Measurements from ENCODE around the gene CHRNA7.
"Not testable (repeated sequence)": the region's sequence is repeated elsewhere in the genome, so short reads cannot be mapped to it uniquely, and the experiment has no call there.

The CHRNA7 gene

DNA sequence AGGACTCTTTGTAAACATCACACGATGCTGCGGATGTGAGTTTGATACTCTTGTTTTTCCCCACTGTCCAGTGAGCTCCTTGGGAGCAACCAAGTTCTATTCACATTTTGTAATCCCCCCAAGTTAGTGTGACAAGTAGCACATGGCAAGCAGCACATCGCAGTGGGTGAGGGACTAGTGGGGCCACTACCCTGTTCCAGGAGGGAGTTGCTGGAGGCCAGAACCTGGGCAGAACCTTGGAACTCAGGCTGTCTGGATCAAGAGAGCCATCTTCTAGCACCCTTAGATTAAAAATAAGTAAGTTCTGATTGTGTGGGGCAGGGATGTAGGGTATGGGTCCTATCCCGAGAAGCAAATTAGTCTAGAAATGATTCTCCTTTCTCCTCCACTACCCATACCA is 91.7 kb downstream of the CHRNA7 start:
- no peak for DNase-seq

DNA sequence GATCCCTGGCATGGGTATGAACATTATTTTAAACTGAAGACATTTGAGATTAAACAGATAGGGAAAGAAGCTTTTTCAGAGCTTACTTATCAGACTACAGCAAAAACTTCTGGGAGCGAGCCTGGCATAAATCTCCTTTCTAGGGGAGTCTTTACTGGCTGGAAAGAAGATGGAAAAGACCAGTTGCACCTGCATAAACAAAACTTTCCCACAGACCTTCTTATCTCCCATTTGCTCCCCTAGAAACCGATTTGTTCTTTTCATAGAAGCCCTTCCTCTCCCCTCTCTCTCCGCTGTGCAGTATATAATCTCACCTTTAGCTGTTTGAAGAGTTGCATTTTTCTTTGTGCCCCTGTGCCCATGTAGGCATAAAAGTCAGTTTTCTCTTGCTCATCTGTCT is 93.2 kb downstream of the CHRNA7 start:
- DNase-seq: no peak

DNA sequence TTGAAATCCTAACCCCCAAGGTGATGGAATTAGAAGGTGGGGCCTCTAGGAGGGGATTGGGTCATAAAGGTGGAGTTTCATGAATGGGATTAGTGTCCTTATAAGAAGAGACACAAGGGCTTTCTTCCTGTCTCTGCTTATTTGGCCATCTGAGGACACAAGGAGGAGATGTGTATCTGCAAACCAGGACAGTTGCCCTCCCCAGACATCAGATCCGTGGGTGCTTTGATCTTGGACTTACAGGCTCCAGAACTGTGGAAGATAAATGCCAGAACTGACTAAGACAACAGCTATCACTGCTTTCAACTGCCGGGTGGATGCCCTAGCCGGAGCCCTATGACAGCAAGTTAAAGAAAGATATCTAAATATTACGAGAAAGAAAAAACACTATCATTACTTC is 94.4 kb downstream of the CHRNA7 start:
- DNase-seq: no peak

DNA sequence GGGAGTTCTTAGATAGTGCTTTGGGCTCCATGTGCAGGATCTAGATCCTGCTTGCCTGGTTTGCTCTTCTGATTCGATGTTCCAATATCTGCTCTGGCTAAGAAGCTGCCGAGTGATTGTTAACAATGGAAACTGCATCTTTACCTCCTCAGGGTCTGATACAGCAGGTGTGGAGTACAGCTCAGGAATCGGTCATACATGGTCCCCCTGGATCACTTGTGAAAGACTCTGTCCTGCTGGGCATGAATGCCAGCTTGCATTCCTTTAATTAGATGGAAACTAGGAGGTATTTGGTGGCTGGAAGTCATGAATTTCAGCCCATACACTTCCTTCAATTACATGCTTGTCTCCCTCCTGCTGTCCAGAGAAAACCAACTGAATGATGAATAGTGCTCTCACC is 95.3 kb downstream of the CHRNA7 start:
- DNase-seq: no peak

DNA sequence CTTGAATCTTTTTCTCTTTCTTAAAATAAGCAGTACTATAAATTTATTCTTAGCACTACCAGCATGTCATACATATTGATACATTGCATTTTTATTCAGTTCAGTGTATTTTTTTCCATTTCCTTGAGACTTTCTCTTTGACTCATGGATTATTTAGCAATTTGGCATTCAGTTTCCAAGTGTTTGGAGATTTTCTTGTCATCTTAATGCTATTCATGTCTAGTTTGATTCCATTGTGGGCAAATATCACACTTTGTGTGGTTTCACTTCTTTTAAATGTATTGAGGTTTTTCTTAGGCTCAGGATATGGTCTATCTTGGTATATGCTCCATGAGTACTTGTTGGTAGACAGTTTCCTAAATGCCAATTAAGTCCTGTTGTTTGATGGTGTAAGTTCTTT is 99.5 kb downstream of the CHRNA7 start:
- no peak for DNase-seq

DNA sequence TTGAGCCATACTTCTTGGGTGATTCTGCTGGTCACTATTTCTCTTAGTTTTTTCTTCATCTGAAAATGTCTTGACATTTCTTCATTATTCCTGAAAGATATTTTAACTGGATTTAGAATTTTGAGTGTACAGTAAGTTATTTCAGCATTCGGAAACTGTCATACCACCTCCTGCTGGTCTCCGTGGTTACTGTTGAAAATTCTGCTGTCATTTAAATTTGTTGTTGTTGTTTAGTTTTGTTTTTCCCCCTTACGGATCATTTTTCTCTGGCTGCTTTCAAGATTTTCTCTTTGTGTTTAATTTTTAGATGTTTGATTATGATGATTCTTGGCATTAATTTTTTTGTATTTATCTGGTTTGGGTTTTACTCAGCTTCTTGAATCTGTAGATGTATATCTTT is 100.5 kb downstream of the CHRNA7 start:
- DNase-seq: no peak

DNA sequence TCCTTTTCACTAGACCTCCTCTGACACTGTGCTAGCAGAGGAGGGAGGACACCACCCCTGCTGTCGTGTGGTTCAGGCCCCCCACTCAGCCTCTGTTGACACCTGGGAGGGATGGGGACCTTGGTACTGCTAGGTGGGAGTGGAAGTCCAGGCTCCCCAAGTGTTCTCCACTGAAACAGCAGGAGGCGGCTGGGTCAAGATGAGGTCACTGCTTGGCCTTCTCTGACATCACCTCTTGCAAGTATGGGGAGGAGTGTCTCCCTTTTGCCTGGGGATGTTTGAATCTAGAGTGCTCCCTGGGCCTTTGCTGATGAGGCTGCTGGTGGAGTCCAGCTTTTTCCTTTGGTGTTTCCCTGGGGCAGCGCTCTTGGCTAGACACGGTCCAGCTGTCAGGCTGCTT is 101.5 kb downstream of the CHRNA7 start:
- no peak for DNase-seq

DNA sequence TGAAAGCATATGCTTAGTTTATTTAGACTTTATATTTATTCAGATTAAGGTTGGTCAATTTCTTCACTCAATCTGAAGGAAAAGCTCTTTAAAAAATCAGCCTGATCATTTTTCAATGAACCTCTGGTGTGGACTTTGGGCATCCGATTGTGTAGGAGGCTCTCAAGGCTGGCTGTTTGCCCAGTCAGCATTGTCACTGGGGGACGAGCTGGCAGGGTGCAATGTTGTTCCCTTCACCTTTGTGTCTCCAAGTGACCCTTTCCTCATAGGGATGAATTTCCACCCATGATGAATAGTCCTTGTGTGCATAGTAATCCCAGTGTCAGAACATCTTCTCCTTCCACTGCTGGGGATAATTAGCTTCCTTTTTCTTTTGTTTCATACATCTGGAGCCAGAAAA is 102.5 kb downstream of the CHRNA7 start:
- no peak for DNase-seq

DNA sequence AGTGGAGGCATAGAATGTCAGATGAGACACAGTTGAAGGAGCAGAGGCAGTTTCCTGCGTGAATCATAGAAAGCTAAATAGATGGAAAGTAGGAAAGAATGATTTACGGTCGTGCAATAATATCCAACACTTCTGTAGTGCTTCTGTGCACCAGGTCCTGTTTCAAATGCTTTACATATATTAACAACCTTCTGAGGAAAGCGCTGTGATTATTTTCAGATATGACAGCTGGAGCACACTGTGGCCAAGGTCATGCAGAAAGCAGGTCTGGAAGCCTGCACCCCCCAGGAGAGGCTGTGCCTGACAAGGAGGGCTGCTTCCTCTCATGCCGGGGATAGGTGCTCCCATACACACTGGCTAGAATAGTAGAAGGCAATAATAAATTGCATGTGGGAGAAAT is 104.5 kb downstream of the CHRNA7 start:
- DNase-seq: no peak

DNA sequence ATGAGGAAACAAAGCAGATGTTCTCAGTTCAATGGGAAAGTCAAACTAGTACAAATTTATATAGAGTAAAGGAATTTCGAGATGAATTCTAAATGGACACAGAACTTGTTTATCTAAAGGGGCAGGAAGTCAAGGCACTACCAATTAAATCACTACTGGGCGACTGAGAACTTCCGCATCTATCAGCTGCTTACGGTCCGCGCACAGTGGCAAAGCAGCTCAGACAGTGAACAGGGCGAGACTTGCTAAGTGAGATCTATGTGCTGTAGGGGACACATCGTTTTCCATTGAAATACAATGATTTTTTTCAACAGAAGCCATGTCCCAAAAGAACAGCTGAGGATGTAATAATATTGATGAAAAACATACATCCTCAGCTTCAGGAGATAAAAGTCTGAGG is 105.0 kb downstream of the CHRNA7 start:
- DNase-seq: no peak

DNA sequence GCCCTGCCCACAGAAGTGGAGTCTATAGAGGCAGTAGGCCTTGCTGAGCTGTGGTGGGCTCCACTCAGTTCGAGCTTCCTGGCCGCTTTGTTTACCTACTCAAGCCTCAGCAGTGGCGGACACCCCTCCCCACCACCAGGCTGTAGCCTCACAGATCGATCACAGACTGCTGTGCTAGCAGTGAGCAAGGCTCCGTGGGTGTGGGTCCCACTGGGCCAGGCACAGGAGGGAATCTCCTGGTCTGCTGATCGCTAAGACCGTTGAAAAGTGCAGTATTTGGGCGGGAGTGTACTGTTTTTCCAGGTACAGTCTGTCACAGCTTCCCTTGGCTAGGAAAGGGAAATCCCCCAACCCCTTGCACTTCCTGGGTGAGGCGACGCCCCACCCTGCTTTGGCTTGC is 115.2 kb downstream of the CHRNA7 start:
- DNase-seq: not testable (repeated sequence)

DNA sequence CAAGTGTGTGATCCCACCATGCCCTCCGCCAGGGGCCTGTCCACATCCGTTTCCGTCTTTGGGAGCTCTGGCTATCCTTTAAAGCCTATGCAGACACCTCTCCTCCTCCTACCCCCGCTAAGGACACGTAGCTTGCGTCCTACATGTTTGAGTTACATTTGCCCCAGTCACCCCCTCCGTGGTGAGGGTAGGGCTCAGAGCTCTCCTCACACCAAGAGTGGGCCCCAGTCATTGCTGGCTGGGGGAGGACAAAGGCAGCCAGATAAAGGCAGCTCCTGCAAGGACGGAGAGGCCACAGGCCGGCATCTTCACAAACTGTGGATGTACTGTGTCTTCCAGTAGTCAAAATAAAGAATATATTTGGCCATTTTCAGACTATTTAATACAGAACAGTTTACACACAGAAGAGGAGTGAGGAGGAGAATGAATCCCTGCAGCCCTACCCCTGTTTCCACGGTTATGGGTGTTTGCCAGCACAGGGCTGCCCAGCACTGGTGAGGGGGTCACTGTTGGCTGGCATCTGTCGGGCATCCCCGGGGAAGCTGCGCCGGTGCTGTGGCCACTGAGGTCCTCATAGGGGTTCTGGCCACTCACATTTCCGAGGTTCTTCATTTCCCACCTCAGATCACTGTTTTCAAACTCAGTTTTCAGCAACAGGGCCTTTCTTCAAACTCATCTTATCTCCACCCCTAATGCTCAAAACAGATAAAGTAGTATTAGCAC is 118.7 kb downstream of the CHRNA7 start:
- DNase-seq: no peak

DNA sequence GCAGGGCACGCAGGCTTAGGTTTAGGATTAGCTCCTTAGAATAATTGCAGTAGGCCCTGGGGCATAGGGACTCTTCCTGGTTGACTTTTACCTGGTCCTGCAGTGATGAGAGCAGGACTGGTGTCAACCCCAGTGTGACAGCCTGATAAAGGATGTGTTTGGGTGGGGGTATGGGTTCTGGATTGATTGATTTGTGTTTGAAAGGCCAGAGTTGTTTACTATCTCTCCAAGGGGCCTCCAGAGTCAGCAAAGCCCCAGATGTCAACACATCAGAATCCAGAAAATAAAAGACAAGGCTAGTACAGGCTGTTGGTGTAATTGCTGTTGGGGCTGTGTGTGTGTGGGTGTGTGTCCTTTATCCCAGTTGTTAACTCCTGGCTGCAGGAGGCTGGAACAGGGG is 122.3 kb downstream of the CHRNA7 start:
- no peak for DNase-seq

DNA sequence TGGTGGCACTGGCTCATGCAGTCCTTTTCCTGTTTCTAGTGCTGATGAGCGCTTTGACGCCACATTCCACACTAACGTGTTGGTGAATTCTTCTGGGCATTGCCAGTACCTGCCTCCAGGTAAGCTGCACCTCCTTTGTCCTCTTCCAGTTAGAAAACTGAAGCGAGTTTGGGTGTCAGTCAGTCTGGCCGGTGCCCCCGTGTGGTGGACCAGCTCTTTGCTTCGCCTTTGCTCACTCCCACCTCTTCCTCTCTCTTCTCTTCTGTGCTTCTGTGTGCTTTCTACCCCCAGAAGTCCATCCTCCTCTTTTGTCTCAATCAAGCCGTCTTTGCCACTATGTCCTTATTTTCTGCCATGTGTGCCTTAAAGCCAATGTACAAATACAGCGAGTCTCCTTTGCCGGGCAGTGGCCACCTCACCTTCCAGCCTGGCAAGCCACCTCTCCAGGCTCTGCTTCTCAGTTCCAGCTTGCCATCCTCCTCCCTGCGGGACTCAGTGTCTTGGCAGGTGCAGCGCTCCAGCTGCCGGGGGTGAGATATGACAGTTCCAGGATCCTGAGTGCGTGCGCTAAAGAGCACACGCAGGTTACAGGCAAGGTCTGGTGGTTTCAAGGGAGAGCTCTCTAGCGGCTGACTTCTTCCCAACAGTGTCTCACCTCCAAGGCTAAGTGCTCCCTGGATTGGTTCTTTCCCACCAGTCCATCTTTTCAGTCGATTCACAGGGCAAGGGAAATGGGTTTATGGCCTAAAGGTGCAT is 123.7 kb downstream of the CHRNA7 start:
- not testable (repeated sequence) for DNase-seq

DNA sequence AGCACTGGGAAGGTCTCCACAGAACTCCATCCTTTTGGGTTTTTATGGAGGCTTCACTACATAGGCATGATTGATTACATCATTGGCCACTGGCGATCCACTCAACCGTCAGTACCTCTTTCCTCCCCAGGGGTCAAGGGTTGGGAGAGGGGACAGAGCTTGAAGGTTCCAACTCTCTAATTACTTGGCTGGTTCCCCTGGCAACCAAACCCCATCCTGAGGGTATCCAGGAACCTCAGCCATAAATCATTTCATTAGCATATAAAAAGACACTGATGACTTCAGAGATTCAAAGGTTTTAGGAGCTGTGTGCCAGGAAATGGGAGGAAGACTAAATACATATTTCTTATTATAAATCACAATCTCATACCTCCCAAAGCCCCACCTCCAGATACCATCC is 131.8 kb downstream of the CHRNA7 start:
- not testable (repeated sequence) for DNase-seq

DNA sequence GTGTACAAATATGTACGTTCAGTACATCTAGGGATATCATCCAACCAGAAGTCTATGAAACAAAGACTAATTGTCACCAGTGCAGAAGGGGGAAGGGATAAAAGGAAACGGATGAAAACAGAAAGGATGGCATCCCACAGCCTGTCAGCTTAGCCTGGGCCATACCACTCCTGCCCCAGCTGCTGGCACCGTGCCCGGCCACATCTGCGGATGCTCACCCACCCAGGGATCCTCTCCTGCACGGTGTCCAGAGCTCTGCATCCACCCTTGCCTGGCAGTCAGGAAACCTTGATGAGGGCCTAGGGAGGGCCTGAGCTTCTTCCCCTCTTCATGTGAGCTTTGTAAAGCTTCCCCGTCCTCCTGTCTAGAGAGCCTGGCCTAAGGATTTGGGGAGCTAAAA is 133.8 kb downstream of the CHRNA7 start:
- DNase-seq: not testable (repeated sequence)

DNA sequence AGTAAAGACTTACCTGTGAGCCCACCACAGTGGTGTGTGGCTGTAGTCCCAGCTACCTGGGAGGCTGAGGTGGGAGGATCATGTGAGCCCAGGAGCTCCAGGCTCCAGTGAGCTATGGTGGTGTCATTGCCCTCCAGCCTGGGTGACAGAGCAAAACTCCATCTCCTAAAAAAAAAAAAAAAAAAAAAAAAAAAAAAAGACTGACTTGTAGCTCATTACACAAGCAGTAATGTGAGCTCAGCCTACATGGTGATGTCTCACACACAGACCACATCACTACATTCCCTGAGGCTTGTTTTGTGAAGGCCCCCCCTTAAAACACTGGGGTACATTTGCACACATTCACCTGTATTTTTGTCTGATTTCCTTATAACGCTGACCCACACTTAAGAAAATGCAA is 134.4 kb downstream of the CHRNA7 start:
- not testable (repeated sequence) for DNase-seq

DNA sequence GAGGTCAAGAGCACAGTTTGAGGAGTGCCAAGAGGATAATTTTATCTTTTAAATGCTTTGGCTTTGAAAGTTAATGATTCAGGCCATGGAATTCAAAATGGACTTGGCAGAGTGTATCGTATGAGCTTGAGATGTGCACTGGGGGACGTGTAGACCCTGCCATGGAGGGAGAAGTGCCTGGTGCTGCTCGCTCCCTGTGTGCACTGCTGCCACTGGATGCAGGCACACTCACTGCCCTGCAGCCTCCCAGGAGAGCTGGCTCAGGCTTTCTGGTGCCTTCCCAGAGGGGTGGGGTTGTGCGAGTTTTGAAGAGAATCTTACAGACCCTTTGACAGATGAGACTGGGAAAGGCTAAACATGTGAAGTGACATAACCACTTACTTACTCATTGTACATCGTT is 135.5 kb downstream of the CHRNA7 start:
- DNase-seq: not testable (repeated sequence)

DNA sequence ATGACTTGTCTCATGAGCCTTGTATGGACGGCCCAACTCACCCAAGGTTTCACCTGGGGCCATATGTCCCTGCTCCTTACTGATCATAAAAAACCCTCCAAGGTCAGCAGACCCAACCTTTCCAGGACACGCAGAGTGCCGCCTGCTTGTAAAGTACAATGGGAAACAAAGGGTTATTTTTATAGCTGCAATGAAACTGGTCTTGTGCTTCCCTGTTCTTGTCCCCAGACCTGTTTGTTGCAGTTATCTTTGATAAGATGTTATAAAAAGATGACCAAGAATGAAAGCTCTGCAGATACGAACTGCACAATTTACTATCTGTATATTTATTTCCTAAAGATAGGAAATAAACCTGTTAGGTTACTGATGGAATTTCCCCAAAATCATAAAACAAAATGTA is 136.0 kb downstream of the CHRNA7 start:
- not testable (repeated sequence) for DNase-seq

DNA sequence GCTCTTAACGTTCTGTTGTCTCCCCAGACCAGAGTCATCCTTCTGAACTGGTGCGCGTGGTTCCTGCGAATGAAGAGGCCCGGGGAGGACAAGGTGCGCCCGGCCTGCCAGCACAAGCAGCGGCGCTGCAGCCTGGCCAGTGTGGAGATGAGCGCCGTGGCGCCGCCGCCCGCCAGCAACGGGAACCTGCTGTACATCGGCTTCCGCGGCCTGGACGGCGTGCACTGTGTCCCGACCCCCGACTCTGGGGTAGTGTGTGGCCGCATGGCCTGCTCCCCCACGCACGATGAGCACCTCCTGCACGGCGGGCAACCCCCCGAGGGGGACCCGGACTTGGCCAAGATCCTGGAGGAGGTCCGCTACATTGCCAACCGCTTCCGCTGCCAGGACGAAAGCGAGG is 137.6 kb downstream of the CHRNA7 start:
- DNase-seq: not testable (repeated sequence)

DNA sequence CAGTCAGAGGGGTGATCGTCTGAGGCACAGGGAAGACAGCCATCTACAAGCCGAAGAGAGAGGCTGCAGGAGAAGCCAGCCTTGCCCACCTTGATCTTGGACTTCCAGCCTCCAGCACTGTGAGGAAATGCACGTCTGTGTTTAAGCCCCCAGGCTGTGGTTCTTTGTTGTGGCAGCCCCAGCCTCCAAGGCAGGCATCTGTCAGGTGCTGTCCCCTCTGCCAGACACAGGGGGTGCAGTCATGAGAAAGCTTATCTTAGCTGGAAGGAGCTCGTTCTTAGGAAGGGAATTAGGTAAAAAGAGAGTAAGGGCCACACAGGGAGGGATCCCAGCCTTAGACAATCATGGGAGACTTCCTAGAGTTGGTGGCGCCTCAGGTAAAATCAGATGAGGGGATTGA is 150.3 kb downstream of the CHRNA7 start:
- DNase-seq: not testable (repeated sequence)

DNA sequence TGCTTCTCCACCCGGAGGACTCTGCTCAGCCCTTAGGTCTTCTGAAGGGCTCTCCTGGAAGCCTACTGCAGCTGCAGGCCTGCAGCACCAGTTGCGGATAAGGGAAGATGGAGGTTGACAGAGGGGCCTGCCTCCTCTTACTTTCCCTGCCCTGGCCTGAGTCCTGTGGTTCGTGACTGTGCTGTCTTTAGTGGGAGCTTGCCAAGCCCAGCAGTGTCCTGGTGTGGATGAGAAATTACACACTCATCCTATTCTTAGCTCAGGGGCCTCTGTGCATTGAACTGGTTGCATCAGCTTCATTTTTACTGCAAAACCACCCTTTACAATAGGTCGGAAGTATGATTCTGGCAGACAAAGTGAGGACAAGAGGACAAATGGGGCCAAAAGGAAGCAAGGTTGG is 163.5 kb downstream of the CHRNA7 start:
- not testable (repeated sequence) for DNase-seq

DNA sequence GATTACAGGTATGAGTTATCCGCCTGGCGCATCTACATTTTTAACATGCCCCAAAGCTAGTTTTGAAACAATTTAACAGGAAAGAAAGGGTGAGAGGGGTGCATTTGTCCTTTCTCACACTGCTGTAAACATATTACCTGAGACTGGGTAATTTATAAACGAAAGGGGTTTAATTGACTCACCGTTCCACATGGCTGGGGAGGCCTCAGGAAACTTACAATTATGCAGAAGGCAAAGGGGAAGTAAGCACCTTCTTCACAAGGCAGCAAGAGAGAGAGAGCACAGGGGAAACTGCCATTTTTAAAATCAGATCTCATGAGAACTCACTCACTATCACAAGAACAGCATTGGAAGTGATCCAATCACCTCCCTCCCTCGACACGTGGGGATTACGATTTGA is 165.9 kb downstream of the CHRNA7 start:
- not testable (repeated sequence) for DNase-seq

DNA sequence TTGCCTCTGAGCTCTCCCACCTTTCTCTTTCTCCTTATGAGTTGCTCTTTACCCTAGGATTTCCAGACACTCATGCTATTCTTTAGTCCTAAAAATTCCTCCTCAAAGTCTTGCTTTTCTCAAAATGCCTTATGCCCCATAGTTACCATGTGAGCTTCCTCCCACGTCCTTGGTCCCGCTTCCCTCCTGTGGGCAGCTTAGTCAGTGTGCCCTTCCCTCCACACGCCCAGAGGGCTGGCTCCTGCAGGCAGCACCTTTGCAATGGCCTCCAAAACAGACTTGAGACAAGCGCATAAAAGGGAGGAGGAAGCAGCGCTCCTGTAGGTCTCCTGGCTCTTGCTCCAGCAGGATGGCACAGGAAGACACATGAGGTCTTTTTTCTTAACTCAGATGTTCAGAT is 168.6 kb downstream of the CHRNA7 start:
- not testable (repeated sequence) for DNase-seq

DNA sequence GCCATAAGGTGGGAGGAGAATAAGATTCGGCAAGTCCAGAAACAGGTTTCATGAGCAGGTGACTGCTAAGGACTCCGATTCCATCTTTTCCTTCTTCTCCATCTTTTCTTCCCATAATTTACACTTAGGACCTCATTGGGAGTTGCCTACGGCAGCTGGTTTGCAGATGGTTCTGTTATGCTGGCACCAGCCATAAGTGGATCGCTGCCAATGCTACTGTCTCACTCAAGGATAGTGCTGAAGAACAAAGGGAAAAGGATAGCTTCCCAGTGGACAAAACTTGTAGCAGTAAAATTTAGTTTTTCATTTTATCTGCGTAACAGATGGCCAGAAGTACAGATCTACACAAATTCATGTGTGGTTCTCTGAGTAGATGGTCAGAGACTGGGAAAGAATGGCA is 178.8 kb downstream of the CHRNA7 start:
- not testable (repeated sequence) for DNase-seq

Data from NCI-H2029 (cell line).